ENCODE data around the gene CEP72. TPM values are rescaled to one million over a fixed set of nuclear protein-coding genes. Genes with fewer than 3 reads are reported as not detected.

Gene CEP72
- total RNA-seq, 1 experiment from 2014 or later = 33.2 TPM

GRCh38 chr5:586751-587285 is 25.3 kb upstream of the CEP72 start:
- Histone ChIP-seq H3K27ac (ENCODE audit: low read length) (no peak overlapping the region), H3K4me1 (ENCODE audit: control insufficient read depth, insufficient read depth, low read length) (0 out of 2 replicates have a peak, but pooled peaks cover 3% of the 10 kb centered on the region), H3K27me3 (ENCODE audit: control insufficient read depth, insufficient read depth, low read length) (peaks cover 5% of the 10 kb centered on the region), H3K9me3 (ENCODE audit: control insufficient read depth, insufficient read depth, low read depth, low read length) (no peaks in the 10 kb centered on the region), H3K4me3 (ENCODE audit: low read depth in 2 of 2, low read length in 2 of 2) (no peak overlapping the region), H3K36me3 (ENCODE audit: control insufficient read depth, insufficient read depth, low read length) (no peaks in the 10 kb centered on the region)
- ATAC-seq = peak; percentile 64
- DNase-seq (ENCODE audit: low read depth, low spot score) = no peak
- intact Hi-C loops (cut with micrococcal nuclease; ENCODE audit: unreplicated experiment) (no loop called here), in situ Hi-C loops (cut with HindIII; ENCODE audit: low pct_unique_long_range_greater_than_20kb, low sequenced_read_pairs) (no loop called here)
- ChIA-PET POLR2A (no interaction called here), CTCF (no interaction called here)
- TF ChIP-seq REST (IDR thresholded peaks at IDR 0.05; ENCODE audit: insufficient read depth in 1 of 2, low read depth in 2 of 2, low read length in 1 of 2) (no peak), TCF7L2 (IDR thresholded peaks at IDR 0.05; ENCODE audit: low read depth, low read length) (no peak), POLR2AphosphoS5 (IDR thresholded peaks at IDR 0.05; ENCODE audit: low read depth, low read length) (no peak), CTCF (IDR thresholded peaks at IDR 0.05) (no peak), SIN3A (IDR thresholded peaks at IDR 0.05; ENCODE audit: borderline replicate concordance, insufficient read depth, low read depth, low read length) (no peak)
- no TSS peak for BruUV-seq (replicated peaks)

DNA sequence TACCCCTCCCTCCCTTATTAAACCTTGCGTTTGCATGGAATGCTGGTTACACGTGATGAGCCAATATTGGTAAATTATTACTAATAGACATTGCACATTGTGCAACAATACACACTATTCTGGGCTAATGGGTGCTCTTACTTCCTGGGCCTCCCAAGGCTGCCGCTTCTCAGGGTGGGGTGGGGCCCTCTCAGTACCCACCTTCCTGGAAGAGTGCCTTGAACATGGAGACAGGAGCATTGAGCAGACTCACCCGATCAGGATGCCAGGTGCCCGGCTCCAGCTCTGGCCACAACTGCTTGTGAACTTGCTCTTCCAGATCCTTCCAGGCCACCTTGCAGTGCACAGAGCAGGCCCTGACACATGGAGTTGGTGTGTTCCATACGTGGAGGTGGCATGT is 24.7 kb upstream of the CEP72 start:
- Histone ChIP-seq H3K27ac (ENCODE audit: low read length) (no peak overlapping the region), H3K4me1 (ENCODE audit: control insufficient read depth, insufficient read depth, low read length) (0 out of 2 replicates have a peak, but pooled peaks cover 3% of the 10 kb centered on the region), H3K4me3 (ENCODE audit: low read depth in 2 of 2, low read length in 2 of 2) (no peak overlapping the region), H3K27me3 (ENCODE audit: control insufficient read depth, insufficient read depth, low read length) (peaks cover 8% of the 10 kb centered on the region), H3K36me3 (ENCODE audit: control insufficient read depth, insufficient read depth, low read length) (no peaks in the 10 kb centered on the region), H3K9me3 (ENCODE audit: control insufficient read depth, insufficient read depth, low read depth, low read length) (no peaks in the 10 kb centered on the region)
- no peak for ATAC-seq
- POLR2A ChIA-PET = no interaction called here
- TF ChIP-seq POLR2AphosphoS5 (IDR thresholded peaks at IDR 0.05; ENCODE audit: low read depth, low read length) = no peak
- TF ChIP-seq TCF7L2 (IDR thresholded peaks at IDR 0.05; ENCODE audit: low read depth, low read length) = no peak
- no peak for TF ChIP-seq REST (IDR thresholded peaks at IDR 0.05; ENCODE audit: insufficient read depth in 1 of 2, low read depth in 2 of 2, low read length in 1 of 2)
- no peak for TF ChIP-seq SIN3A (IDR thresholded peaks at IDR 0.05; ENCODE audit: borderline replicate concordance, insufficient read depth, low read depth, low read length)
- no peak for TF ChIP-seq CTCF (IDR thresholded peaks at IDR 0.05)
- BruUV-seq (replicated peaks) = no TSS peak
- in situ Hi-C loops (cut with HindIII; ENCODE audit: low pct_unique_long_range_greater_than_20kb, low sequenced_read_pairs) = no loop called here
- intact Hi-C loops (cut with micrococcal nuclease; ENCODE audit: unreplicated experiment) = no loop called here
- DNase-seq (ENCODE audit: low read depth, low spot score) = no peak
- CTCF ChIA-PET = no interaction called here
